MM.1S (cell line): ENCODE measurements around the gene PRR20G.

Experiments
- DNase-seq: peaks from one replicate; pipeline ENCODE4 v3.0.0-alpha.2; 2015
- H2AFZ ChIP-seq: fragments of 300-600 bp; sonication (generic); 2 replicates; pipeline ENCODE4 v1.6.0; 2016; ENCODE audit warnings: antibody characterized with exemption, low read length
- H3F3A ChIP-seq: fragments of 300-600 bp; sonication (generic); 2 replicates; pipeline ENCODE4 v1.6.1; 2016; ENCODE audit warnings: mild to moderate bottlenecking, antibody characterized with exemption, low read length, moderate library complexity, mixed read lengths; ENCODE audit not compliant: insufficient read depth
- H3K27ac ChIP-seq: fragments of 300-600 bp; sonication (generic); 2 replicates; pipeline ENCODE4 v1.5.1; 2016; ENCODE audit warnings: mild to moderate bottlenecking, low read length
- H3K27me3 ChIP-seq: fragments of 300-600 bp; sonication (generic); replicated peaks from 2 replicates; pipeline ENCODE4 v1.6.0; 2016; ENCODE audit warnings: low read length; ENCODE audit not compliant: insufficient read depth
- H3K36me3 ChIP-seq: fragments of 300-600 bp; sonication (generic); replicated peaks from 2 replicates; pipeline ENCODE4 v1.6.1; 2016; ENCODE audit warnings: mild to moderate bottlenecking, low read length, mixed read lengths; ENCODE audit not compliant: insufficient read depth
- H3K4me1 ChIP-seq: fragments of 300-600 bp; sonication (generic); 2 replicates; pipeline ENCODE4 v1.6.1; 2016; ENCODE audit warnings: low read length, mixed read lengths
- H3K4me2 ChIP-seq: fragments of 300-600 bp; sonication (generic); 2 replicates; pipeline ENCODE4 v1.6.0; 2016; ENCODE audit warnings: low read depth, low read length
- H3K4me3 ChIP-seq: fragments of 300-600 bp; sonication (generic); 2 replicates; pipeline ENCODE4 v1.5.1; 2016; ENCODE audit warnings: low read length, mixed read lengths
- H3K79me2 ChIP-seq: fragments of 300-600 bp; sonication (generic); 2 replicates; pipeline ENCODE4 v1.6.1; 2016; ENCODE audit warnings: mixed run types, low read length, mixed read lengths
- H3K9ac ChIP-seq: fragments of 300-600 bp; sonication (generic); 2 replicates; pipeline ENCODE4 v1.6.1; 2016; ENCODE audit warnings: low read length, mixed read lengths
- H3K9me2 ChIP-seq: fragments of 300-600 bp; sonication (generic); replicated peaks from 2 replicates; pipeline ENCODE4 v1.6.1; 2016; ENCODE audit warnings: mild to moderate bottlenecking, low read length, mixed read lengths; ENCODE audit not compliant: insufficient read depth
- H3K9me3 ChIP-seq: fragments of 300-600 bp; sonication (generic); replicated peaks from 2 replicates; pipeline ENCODE4 v1.6.1; 2016; ENCODE audit warnings: mild to moderate bottlenecking, low read length, mixed read lengths; ENCODE audit not compliant: insufficient read depth
- H4K20me1 ChIP-seq: fragments of 300-600 bp; sonication (generic); 2 replicates; pipeline ENCODE4 v1.6.1; 2016; ENCODE audit warnings: mild to moderate bottlenecking, low read length, moderate library complexity, mixed read lengths; ENCODE audit not compliant: insufficient read depth
- CTCF ChIP-seq: fragments of 300-600 bp; sonication (generic); IDR thresholded peaks from 2 replicates; pipeline ENCODE4 v1.5.1; 2016; ENCODE audit warnings: antibody characterized with exemption, low read length, mixed read lengths
- EZH2 ChIP-seq: fragments of 300-600 bp; sonication (generic); optimal IDR thresholded peaks from 2 replicates; pipeline ENCODE3; 2017; ENCODE audit warnings: low read depth, mild to moderate bottlenecking, antibody characterized with exemption, low read length, mixed read lengths
- EZH2phosphoT487 ChIP-seq: fragments of 300-600 bp; sonication (generic); IDR thresholded peaks from 2 replicates; pipeline ENCODE4 v1.6.1; 2018; ENCODE audit warnings: antibody characterized with exemption, low read length

The PRR20G gene

GRCh38 chr3:127304121-127304744 is 16.4 kb upstream of the PRR20G start:
- H3K27me3 ChIP-seq = peaks cover 28% of the 10 kb centered on the region; the same call in 1 of the 2 replicates
- H4K20me1 ChIP-seq = no peaks in the 10 kb centered on the region
- no peaks in the 10 kb centered on the region for H3K36me3 ChIP-seq
- no peak overlapping the region for H2AFZ ChIP-seq
- H3K79me2 ChIP-seq = no peaks in the 10 kb centered on the region
- DNase-seq = peak; percentile 86
- 0 out of 2 replicates have a peak, but pooled peaks cover 6% of the 10 kb centered on the region for H3K4me1 ChIP-seq
- no peak overlapping the region for H3K27ac ChIP-seq
- peak overlapping the region; percentile 75 for H3K4me2 ChIP-seq
- peak overlapping the region; percentile 41 for H3K4me3 ChIP-seq
- H3K9ac ChIP-seq = no peak overlapping the region
- H3K9me2 ChIP-seq = no peaks in the 10 kb centered on the region
- TF ChIP-seq CTCF (0 out of 2 replicates have a peak, but pooled peaks have one; percentile 14), EZH2phosphoT487 (no peak)
- H3K9me3 ChIP-seq = no peaks in the 10 kb centered on the region
- H3F3A ChIP-seq = peaks cover 7% of the 10 kb centered on the region; the same call in 1 of the 2 replicates

- Histone ChIP-seq H3K9me2 (no peaks in the 10 kb centered on the region), H3K4me3 (no peak overlapping the region), H3K27me3 (peaks cover 31% of the 10 kb centered on the region), H3K36me3 (no peaks in the 10 kb centered on the region), H3K9ac (no peak overlapping the region), H3K4me1 (0 out of 2 replicates have a peak, but pooled peaks cover 2% of the 10 kb centered on the region), H3K9me3 (no peaks in the 10 kb centered on the region), H3F3A (no peaks in the 10 kb centered on the region; the same call in 1 of the 2 replicates), H2AFZ (no peak overlapping the region), H4K20me1 (no peaks in the 10 kb centered on the region), H3K27ac (no peak overlapping the region), H3K4me2 (no peak overlapping the region), H3K79me2 (no peaks in the 10 kb centered on the region)
- no peak for TF ChIP-seq EZH2phosphoT487
- no peak for DNase-seq
These were observed 11.4 kb upstream of the PRR20G start for GRCh38 chr3:127299276-127299675.

GRCh38 chr3:127296959-127297358 is 9.1 kb upstream of the PRR20G start:
- H3K27ac ChIP-seq = no peak overlapping the region

More at GRCh38 chr3:127296959-127297358, 9.1 kb upstream of the PRR20G start:
- H3K36me3 ChIP-seq = no peaks in the 10 kb centered on the region
- no peak for TF ChIP-seq CTCF
- no peak for TF ChIP-seq EZH2phosphoT487
- no peak for TF ChIP-seq EZH2
- H3K9me2 ChIP-seq = no peaks in the 10 kb centered on the region
- no peak for DNase-seq
- no peak overlapping the region for H3K4me2 ChIP-seq
- H3K27me3 ChIP-seq = peaks cover 18% of the 10 kb centered on the region
- no peaks in the 10 kb centered on the region for H3K79me2 ChIP-seq
- no peaks in the 10 kb centered on the region for H3K4me1 ChIP-seq
- H3K9ac ChIP-seq = no peak overlapping the region
- no peak overlapping the region for H2AFZ ChIP-seq
- H4K20me1 ChIP-seq = no peaks in the 10 kb centered on the region
- H3K4me3 ChIP-seq = no peak overlapping the region
- no peaks in the 10 kb centered on the region for H3F3A ChIP-seq
- H3K9me3 ChIP-seq = no peaks in the 10 kb centered on the region
